Measurements from ENCODE around the gene NFILZ.

Gene NFILZ

GRCh38 chr19:8601796-8602195 lies 28.6 kb upstream of the NFILZ start:
- Histone ChIP-seq H3K4me3 (ENCODE audit: low read depth, low read length) (no peak overlapping the region), H3K9me3 (ENCODE audit: control insufficient read depth, insufficient read depth, low read depth, low read length) (no peaks in the 10 kb centered on the region), H3K4me1 (ENCODE audit: control insufficient read depth, insufficient read depth, low read length) (no peaks in the 10 kb centered on the region), H3K36me3 (ENCODE audit: control insufficient read depth in 2 of 2, insufficient read depth in 1 of 2, low read length in 2 of 2) (peaks cover 0 to 7% of the 10 kb centered on the region in 2 experiments; a peak in 2 of 3 replicates), H3K27ac (ENCODE audit: extremely low read depth, low read depth, low read length) (no peak overlapping the region)
- ChIA-PET CTCF (interaction anchor here (0.7 to 1.6 kb wide), 2 partner anchors 14 to 122 kb away, joined by 4 to 6 read pairs; no protein-coding TSS in a partner anchor), POLR2A (interaction anchor here (0.6 kb wide), 1 partner anchor 210 kb away, joined by 3 read pairs; no protein-coding TSS in a partner anchor)
- no peak for TF ChIP-seq KLF16 (tag by site-specific recombination; IDR thresholded peaks at IDR 0.05)
- no peak for TF ChIP-seq ZBTB44 (tag by site-specific recombination; IDR thresholded peaks at IDR 0.05)
- no peak for TF ChIP-seq REST (tag by site-specific recombination; IDR thresholded peaks at IDR 0.05)
- TF ChIP-seq ZSCAN18 (tag by site-specific recombination; IDR thresholded peaks at IDR 0.05): no peak
- no peak for TF ChIP-seq ZNF112 (tag by site-specific recombination; IDR thresholded peaks at IDR 0.05)
- TF ChIP-seq ZNF501 (tag by site-specific recombination; IDR thresholded peaks at IDR 0.05): no peak
- no peak for TF ChIP-seq GLIS1 (tag by site-specific recombination; IDR thresholded peaks at IDR 0.05)
- TF ChIP-seq ZFP41 (tag by site-specific recombination; IDR thresholded peaks at IDR 0.05; ENCODE audit: borderline replicate concordance): no peak
- TF ChIP-seq ZNF449 (tag by site-specific recombination; IDR thresholded peaks at IDR 0.05): no peak
- no peak for TF ChIP-seq PBX3 (CRISPR knock-in tag; IDR thresholded peaks at IDR 0.05)
- TF ChIP-seq ZBTB7A (tag by site-specific recombination; IDR thresholded peaks at IDR 0.05; ENCODE audit: low read depth): no peak

GRCh38 chr19:8605514-8605913 lies 24.9 kb upstream of the NFILZ start:
- Histone ChIP-seq H3K36me3 (ENCODE audit: control insufficient read depth in 2 of 2, insufficient read depth in 1 of 2, low read length in 2 of 2) (peaks cover 0 to 7% of the 10 kb centered on the region in 2 experiments; a peak in 2 of 3 replicates), H3K4me1 (ENCODE audit: control insufficient read depth, insufficient read depth, low read length) (no peaks in the 10 kb centered on the region), H3K27ac (ENCODE audit: extremely low read depth, low read depth, low read length) (no peak overlapping the region), H3K4me3 (ENCODE audit: low read depth, low read length) (no peak overlapping the region), H3K9me3 (ENCODE audit: control insufficient read depth, insufficient read depth, low read depth, low read length) (no peaks in the 10 kb centered on the region)
- ChIA-PET POLR2A (no interaction called here), CTCF (interaction anchor here (0.7 to 3.2 kb wide), 5 partner anchors 11 to 37 kb away, joined by 3 to 11 read pairs (median 5); no protein-coding TSS in a partner anchor)
- no peak for TF ChIP-seq ZBTB6 (tag by site-specific recombination; IDR thresholded peaks at IDR 0.05)
- TF ChIP-seq ZNF350 (tag by site-specific recombination; IDR thresholded peaks at IDR 0.05): no peak
- no peak for TF ChIP-seq PRDM2 (tag by site-specific recombination; IDR thresholded peaks at IDR 0.05; ENCODE audit: borderline replicate concordance)

Data from HEK293 (cell line).